ENCODE measurements around the gene TH. TPM values are rescaled to one million over a fixed set of nuclear protein-coding genes. Genes with fewer than 3 reads are reported as not detected.
"Not testable (repeated sequence)": the region's sequence is repeated elsewhere in the genome, so short reads cannot be mapped to it uniquely, and the experiment has no call there.

Gene TH
- total and polyA plus RNA-seq, 2 experiments from 2014 or later, result 0.34 TPM; not detected in 1

DNA sequence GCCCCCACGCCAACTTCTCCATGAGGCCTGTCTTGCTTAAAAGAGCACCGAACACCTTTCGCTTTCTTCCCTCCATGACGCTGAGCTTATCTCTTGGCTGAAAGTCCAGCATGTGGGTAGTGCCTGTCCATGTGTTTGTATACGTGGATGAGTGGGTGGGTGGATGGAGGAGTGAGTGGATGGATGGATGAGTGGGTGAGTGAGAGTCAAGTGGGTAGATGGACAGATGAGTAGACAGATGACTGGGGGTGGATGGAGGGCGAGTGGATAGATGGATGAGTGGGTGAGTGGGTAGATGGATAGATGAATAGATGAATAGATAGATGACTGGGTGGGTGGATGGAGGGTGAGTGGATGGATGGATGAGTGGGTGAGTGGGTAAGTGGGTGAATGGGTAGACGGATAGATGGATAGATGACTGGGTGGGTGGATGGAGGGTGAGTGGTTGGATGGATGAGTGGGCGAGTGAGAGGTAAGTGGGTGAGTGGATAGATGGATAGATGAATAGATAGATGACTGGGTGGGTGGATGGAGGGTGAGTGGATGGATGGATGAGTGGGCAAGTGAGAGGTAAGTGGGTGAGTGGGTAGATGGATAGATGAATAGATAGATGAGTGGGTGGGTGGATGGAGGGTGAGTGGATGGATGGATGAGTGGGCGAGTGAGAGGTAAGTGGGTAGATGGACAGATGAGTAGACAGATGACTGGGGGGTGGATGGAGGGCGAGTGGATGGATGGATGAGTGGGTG, 46.7 kb downstream of the TH start:
- H3F3A ChIP-seq (replicated peaks; ENCODE audit: low read depth); H4K20me1 ChIP-seq (replicated peaks; ENCODE audit: insufficient read depth); H3K4me1 ChIP-seq (ENCODE audit: insufficient read depth); H3K9me3 Mint-ChIP-seq; H3K4me3 Mint-ChIP-seq; H2AFZ ChIP-seq; H3K27me3 ChIP-seq (ENCODE audit: insufficient read depth); H3K4me1 Mint-ChIP-seq; H3K36me3 Mint-ChIP-seq (ENCODE audit: low read depth); H3K4me3 ChIP-seq; H3K4me2 ChIP-seq; H3K36me3 ChIP-seq (ENCODE audit: insufficient read depth); H3K9me2 ChIP-seq (ENCODE audit: insufficient read depth); H3K27me3 Mint-ChIP-seq (ENCODE audit: insufficient read depth, low read depth, poor library complexity); H3K27ac ChIP-seq (ENCODE audit: low read depth); H3K79me2 ChIP-seq (replicated peaks; ENCODE audit: insufficient read depth); ATAC-seq; DNase-seq (ENCODE audit: low spot score); H3K27ac Mint-ChIP-seq: not testable (repeated sequence)

DNA sequence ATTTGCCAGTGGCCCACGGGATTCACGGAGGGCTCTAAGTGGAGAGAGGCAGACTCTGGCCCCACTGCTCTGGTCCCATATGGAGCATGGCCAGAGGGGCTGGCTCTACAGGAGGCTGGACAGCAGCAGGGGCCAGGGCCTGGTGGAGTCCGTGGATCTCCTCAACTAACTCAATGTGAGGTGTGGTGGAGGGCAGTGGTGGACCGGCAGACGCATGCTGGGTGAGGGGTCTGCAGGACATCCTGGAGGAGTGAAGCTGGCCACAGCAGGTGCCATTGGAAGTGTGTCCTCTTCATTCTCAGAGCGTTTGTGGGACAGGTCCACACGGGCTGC, 48.0 kb downstream of the TH start:
- H3K4me3 Mint-ChIP-seq, result no peak overlapping the region
- H3K27ac ChIP-seq (ENCODE audit: low read depth), result no peak overlapping the region
- TF ChIP-seq, protein P1, sequence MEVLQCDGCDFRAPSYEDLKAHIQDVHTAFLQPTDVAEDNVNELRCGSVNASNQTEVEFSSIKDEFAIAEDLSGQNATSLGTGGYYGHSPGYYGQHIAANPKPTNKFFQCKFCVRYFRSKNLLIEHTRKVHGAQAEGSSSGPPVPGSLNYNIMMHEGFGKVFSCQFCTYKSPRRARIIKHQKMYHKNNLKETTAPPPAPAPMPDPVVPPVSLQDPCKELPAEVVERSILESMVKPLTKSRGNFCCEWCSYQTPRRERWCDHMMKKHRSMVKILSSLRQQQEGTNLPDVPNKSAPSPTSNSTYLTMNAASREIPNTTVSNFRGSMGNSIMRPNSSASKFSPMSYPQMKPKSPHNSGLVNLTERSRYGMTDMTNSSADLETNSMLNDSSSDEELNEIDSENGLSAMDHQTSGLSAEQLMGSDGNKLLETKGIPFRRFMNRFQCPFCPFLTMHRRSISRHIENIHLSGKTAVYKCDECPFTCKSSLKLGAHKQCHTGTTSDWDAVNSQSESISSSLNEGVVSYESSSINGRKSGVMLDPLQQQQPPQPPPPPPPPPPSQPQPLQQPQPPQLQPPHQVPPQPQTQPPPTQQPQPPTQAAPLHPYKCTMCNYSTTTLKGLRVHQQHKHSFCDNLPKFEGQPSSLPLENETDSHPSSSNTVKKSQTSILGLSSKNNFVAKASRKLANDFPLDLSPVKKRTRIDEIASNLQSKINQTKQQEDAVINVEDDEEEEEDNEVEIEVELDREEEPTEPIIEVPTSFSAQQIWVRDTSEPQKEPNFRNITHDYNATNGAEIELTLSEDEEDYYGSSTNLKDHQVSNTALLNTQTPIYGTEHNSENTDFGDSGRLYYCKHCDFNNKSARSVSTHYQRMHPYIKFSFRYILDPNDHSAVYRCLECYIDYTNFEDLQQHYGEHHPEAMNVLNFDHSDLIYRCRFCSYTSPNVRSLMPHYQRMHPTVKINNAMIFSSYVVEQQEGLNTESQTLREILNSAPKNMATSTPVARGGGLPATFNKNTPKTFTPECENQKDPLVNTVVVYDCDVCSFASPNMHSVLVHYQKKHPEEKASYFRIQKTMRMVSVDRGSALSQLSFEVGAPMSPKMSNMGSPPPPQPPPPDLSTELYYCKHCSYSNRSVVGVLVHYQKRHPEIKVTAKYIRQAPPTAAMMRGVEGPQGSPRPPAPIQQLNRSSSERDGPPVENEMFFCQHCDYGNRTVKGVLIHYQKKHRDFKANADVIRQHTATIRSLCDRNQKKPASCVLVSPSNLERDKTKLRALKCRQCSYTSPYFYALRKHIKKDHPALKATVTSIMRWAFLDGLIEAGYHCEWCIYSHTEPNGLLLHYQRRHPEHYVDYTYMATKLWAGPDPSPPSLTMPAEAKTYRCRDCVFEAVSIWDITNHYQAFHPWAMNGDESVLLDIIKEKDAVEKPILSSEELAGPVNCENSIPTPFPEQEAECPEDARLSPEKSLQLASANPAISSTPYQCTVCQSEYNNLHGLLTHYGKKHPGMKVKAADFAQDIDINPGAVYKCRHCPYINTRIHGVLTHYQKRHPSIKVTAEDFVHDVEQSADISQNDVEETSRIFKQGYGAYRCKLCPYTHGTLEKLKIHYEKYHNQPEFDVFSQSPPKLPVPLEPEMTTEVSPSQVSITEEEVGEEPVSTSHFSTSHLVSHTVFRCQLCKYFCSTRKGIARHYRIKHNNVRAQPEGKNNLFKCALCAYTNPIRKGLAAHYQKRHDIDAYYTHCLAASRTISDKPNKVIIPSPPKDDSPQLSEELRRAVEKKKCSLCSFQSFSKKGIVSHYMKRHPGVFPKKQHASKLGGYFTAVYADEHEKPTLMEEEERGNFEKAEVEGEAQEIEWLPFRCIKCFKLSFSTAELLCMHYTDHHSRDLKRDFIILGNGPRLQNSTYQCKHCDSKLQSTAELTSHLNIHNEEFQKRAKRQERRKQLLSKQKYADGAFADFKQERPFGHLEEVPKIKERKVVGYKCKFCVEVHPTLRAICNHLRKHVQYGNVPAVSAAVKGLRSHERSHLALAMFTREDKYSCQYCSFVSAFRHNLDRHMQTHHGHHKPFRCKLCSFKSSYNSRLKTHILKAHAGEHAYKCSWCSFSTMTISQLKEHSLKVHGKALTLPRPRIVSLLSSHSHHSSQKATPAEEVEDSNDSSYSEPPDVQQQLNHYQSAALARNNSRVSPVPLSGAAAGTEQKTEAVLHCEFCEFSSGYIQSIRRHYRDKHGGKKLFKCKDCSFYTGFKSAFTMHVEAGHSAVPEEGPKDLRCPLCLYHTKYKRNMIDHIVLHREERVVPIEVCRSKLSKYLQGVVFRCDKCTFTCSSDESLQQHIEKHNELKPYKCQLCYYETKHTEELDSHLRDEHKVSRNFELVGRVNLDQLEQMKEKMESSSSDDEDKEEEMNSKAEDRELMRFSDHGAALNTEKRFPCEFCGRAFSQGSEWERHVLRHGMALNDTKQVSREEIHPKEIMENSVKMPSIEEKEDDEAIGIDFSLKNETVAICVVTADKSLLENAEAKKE (CRISPR knock-in tag; IDR thresholded peaks at IDR 0.05), result no peak
- TF ChIP-seq EZH2phosphoT487 (IDR thresholded peaks at IDR 0.05; ENCODE audit: unreplicated experiment), result no peak
- TF ChIP-seq JUNB (IDR thresholded peaks at IDR 0.05; ENCODE audit: unreplicated experiment), result no peak
- no peak for TF ChIP-seq POLR2AphosphoS5 (IDR thresholded peaks at IDR 0.05; ENCODE audit: low read depth)
- no peak for TF ChIP-seq ZNF114 (CRISPR knock-in tag; IDR thresholded peaks at IDR 0.05)
- TF ChIP-seq NANOG (IDR thresholded peaks at IDR 0.05; ENCODE audit: borderline replicate concordance), result no peak
- TF ChIP-seq, protein P2, sequence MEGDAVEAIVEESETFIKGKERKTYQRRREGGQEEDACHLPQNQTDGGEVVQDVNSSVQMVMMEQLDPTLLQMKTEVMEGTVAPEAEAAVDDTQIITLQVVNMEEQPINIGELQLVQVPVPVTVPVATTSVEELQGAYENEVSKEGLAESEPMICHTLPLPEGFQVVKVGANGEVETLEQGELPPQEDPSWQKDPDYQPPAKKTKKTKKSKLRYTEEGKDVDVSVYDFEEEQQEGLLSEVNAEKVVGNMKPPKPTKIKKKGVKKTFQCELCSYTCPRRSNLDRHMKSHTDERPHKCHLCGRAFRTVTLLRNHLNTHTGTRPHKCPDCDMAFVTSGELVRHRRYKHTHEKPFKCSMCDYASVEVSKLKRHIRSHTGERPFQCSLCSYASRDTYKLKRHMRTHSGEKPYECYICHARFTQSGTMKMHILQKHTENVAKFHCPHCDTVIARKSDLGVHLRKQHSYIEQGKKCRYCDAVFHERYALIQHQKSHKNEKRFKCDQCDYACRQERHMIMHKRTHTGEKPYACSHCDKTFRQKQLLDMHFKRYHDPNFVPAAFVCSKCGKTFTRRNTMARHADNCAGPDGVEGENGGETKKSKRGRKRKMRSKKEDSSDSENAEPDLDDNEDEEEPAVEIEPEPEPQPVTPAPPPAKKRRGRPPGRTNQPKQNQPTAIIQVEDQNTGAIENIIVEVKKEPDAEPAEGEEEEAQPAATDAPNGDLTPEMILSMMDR (conservative IDR thresholded peaks at IDR 0.05; ENCODE audit: low read depth in 2 of 2), result no peak
- TF ChIP-seq, protein P3, sequence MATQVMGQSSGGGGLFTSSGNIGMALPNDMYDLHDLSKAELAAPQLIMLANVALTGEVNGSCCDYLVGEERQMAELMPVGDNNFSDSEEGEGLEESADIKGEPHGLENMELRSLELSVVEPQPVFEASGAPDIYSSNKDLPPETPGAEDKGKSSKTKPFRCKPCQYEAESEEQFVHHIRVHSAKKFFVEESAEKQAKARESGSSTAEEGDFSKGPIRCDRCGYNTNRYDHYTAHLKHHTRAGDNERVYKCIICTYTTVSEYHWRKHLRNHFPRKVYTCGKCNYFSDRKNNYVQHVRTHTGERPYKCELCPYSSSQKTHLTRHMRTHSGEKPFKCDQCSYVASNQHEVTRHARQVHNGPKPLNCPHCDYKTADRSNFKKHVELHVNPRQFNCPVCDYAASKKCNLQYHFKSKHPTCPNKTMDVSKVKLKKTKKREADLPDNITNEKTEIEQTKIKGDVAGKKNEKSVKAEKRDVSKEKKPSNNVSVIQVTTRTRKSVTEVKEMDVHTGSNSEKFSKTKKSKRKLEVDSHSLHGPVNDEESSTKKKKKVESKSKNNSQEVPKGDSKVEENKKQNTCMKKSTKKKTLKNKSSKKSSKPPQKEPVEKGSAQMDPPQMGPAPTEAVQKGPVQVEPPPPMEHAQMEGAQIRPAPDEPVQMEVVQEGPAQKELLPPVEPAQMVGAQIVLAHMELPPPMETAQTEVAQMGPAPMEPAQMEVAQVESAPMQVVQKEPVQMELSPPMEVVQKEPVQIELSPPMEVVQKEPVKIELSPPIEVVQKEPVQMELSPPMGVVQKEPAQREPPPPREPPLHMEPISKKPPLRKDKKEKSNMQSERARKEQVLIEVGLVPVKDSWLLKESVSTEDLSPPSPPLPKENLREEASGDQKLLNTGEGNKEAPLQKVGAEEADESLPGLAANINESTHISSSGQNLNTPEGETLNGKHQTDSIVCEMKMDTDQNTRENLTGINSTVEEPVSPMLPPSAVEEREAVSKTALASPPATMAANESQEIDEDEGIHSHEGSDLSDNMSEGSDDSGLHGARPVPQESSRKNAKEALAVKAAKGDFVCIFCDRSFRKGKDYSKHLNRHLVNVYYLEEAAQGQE (IDR thresholded peaks at IDR 0.05; ENCODE audit: unreplicated experiment), result no peak
- no peak for TF ChIP-seq EZH2 (IDR thresholded peaks at IDR 0.05; ENCODE audit: low read depth, unreplicated experiment)
- no peak for TF ChIP-seq ZNF331 (CRISPR knock-in tag; IDR thresholded peaks at IDR 0.05; ENCODE audit: low read depth)

More for the DNA sequence above, 48.0 kb downstream of the TH start:
- DNase-seq (ENCODE audit: low spot score) (no peak), ATAC-seq (no peak)
- H3K4me1 ChIP-seq (ENCODE audit: insufficient read depth), result no peaks in the 10 kb centered on the region; the same call in 1 of the 2 replicates
- no peaks in the 10 kb centered on the region for H3F3A ChIP-seq (replicated peaks; ENCODE audit: low read depth)
- Mint-ChIP-seq H3K27ac (no peak overlapping the region), H3K27me3 (ENCODE audit: insufficient read depth, low read depth, poor library complexity) (peaks cover 10% of the 10 kb centered on the region), H3K9me3 (no peaks in the 10 kb centered on the region), H3K36me3 (ENCODE audit: low read depth) (no peaks in the 10 kb centered on the region), H3K4me1 (peaks cover 4% of the 10 kb centered on the region; the same call in 1 of the 3 replicates)
- no peaks in the 10 kb centered on the region for H4K20me1 ChIP-seq (replicated peaks; ENCODE audit: insufficient read depth)
- H3K79me2 ChIP-seq (replicated peaks; ENCODE audit: insufficient read depth), result no peaks in the 10 kb centered on the region
- no peak overlapping the region for H3K4me3 ChIP-seq
- H3K27me3 ChIP-seq (ENCODE audit: insufficient read depth), result no peaks in the 10 kb centered on the region
- H3K9me2 ChIP-seq (ENCODE audit: insufficient read depth), result no peaks in the 10 kb centered on the region
- H3K4me2 ChIP-seq, result no peak overlapping the region
- H2AFZ ChIP-seq, result no peak overlapping the region
- H3K36me3 ChIP-seq (ENCODE audit: insufficient read depth), result no peaks in the 10 kb centered on the region

Measured in GM23338 (cell line).